ENCODE measurements around the gene DDHD1.

DNA sequence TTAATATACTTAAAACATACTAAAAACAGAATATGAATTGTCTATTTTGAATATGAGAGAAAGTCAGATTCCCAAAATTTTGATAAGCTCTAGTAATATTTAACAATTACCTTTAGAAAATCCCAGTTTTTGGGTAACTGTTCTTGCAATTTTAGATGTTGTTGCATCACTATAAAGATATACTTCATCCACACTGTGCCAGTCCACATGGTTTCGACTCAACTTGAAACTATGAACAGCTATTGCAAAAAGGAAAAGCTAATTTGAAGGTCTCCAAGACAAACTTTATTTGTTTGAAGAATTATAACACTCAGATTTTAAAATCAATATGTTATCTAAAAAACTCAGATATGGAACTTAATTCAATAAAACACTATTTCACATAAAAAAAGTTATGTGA is 59.9 kb downstream of the DDHD1 start:
- TF ChIP-seq POLR2A (IDR thresholded peaks at IDR 0.05) = no peak
- TF ChIP-seq, protein P1, sequence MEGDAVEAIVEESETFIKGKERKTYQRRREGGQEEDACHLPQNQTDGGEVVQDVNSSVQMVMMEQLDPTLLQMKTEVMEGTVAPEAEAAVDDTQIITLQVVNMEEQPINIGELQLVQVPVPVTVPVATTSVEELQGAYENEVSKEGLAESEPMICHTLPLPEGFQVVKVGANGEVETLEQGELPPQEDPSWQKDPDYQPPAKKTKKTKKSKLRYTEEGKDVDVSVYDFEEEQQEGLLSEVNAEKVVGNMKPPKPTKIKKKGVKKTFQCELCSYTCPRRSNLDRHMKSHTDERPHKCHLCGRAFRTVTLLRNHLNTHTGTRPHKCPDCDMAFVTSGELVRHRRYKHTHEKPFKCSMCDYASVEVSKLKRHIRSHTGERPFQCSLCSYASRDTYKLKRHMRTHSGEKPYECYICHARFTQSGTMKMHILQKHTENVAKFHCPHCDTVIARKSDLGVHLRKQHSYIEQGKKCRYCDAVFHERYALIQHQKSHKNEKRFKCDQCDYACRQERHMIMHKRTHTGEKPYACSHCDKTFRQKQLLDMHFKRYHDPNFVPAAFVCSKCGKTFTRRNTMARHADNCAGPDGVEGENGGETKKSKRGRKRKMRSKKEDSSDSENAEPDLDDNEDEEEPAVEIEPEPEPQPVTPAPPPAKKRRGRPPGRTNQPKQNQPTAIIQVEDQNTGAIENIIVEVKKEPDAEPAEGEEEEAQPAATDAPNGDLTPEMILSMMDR (IDR thresholded peaks at IDR 0.05) = no peak

Data from Peyer's patch (tissue), 4 donors.